PC-3 (cell line): ENCODE results near the gene COPS2.

Experiments
- EZH2 ChIP-seq: fragments of 300-600 bp; sonication (generic); IDR thresholded peaks from one replicate; pipeline ENCODE4 v1.6.1; 2017; ENCODE audit warnings: antibody characterized with exemption, mild to moderate bottlenecking, low read length; ENCODE audit not compliant: unreplicated experiment
- TF ChIP-seq, protein P1 (sequence below): fragments of 300-600 bp; sonication (generic); conservative IDR thresholded peaks from 2 replicates; pipeline ENCODE4 v1.5.1; 2017; ENCODE audit warnings: antibody characterized with exemption, low read depth, mild to moderate bottlenecking, low read length

GRCh38 chr15:49199666-49200065 is 44.3 kb upstream of the COPS2 start:
- TF ChIP-seq, protein P1, sequence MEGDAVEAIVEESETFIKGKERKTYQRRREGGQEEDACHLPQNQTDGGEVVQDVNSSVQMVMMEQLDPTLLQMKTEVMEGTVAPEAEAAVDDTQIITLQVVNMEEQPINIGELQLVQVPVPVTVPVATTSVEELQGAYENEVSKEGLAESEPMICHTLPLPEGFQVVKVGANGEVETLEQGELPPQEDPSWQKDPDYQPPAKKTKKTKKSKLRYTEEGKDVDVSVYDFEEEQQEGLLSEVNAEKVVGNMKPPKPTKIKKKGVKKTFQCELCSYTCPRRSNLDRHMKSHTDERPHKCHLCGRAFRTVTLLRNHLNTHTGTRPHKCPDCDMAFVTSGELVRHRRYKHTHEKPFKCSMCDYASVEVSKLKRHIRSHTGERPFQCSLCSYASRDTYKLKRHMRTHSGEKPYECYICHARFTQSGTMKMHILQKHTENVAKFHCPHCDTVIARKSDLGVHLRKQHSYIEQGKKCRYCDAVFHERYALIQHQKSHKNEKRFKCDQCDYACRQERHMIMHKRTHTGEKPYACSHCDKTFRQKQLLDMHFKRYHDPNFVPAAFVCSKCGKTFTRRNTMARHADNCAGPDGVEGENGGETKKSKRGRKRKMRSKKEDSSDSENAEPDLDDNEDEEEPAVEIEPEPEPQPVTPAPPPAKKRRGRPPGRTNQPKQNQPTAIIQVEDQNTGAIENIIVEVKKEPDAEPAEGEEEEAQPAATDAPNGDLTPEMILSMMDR, result no peak
- no peak for TF ChIP-seq EZH2
